Bronchial epithelial cell (primary cell): ENCODE results near the gene WDFY4. TPM values are rescaled to one million over a fixed set of nuclear protein-coding genes. Genes with fewer than 3 reads are reported as not detected.
A peak's percentile ranks its signal among the peaks of the same experiment; 100 is the strongest.

Source experiments
- DNase-seq: peaks from one replicate; pipeline ENCODE4 v3.0.0-alpha.2; 2010; ENCODE audit warnings: low read depth
- FAIRE-seq: peaks from 2 replicates; lab custom pipeline; 2011; peaks lifted over from hg19 to GRCh38; lab: Jason Lieb, UNC
- H3K27me3 ChIP-seq: 2 replicates; pipeline ENCODE4 v1.5.1; 2011; ENCODE audit warnings: low read length; ENCODE audit not compliant: control insufficient read depth, insufficient read depth
- H3K36me3 ChIP-seq: 2 replicates; pipeline ENCODE4 v1.5.1; 2011; ENCODE audit warnings: low read length; ENCODE audit not compliant: control insufficient read depth, insufficient read depth
- H3K4me3 ChIP-seq: 2 replicates; pipeline ENCODE4 v1.5.1; 2011; ENCODE audit warnings: mild to moderate bottlenecking, low read depth, low read length, control low read depth
- CTCF ChIP-seq: IDR thresholded peaks from 2 replicates; pipeline ENCODE4 v1.5.1; 2011; ENCODE audit warnings: mild to moderate bottlenecking, moderate library complexity, low read length, control low read depth, inconsistent platforms; ENCODE audit not compliant: insufficient read depth, severe bottlenecking
- total RNA-seq: library from RNA; depleted of rRNA; stranded (reverse); fragments of >200 nt; gene quantifications from 2 replicates; pipeline ENCODE4 v1.2.1, GENCODE V29; 2014

The WDFY4 gene
- total RNA-seq, 1 donor from 2014 or later, result under 0.01 TPM

GRCh38 chr10:48710647-48711275 is 26.1 kb downstream of the WDFY4 start:
- Histone ChIP-seq H3K27me3 (no peaks in the 10 kb centered on the region), H3K4me3 (no peak overlapping the region), H3K36me3 (no peaks in the 10 kb centered on the region)
- TF ChIP-seq CTCF, result no peak
- FAIRE-seq, result peak; percentile 88
- no peak for DNase-seq

GRCh38 chr10:48711830-48712229 is 27.2 kb downstream of the WDFY4 start:
- H3K36me3 ChIP-seq, result no peaks in the 10 kb centered on the region
- no peak overlapping the region for H3K4me3 ChIP-seq
- TF ChIP-seq CTCF, result no peak
- H3K27me3 ChIP-seq, result no peaks in the 10 kb centered on the region
- FAIRE-seq (no peak), DNase-seq (no peak)

GRCh38 chr10:48714088-48714487 is 29.4 kb downstream of the WDFY4 start:
- Histone ChIP-seq H3K4me3 (no peak overlapping the region), H3K36me3 (no peaks in the 10 kb centered on the region), H3K27me3 (no peaks in the 10 kb centered on the region)
- no peak for FAIRE-seq
- no peak for TF ChIP-seq CTCF
- DNase-seq, result no peak

GRCh38 chr10:48716416-48716815 is 31.7 kb downstream of the WDFY4 start:
- FAIRE-seq, result no peak
- H3K27me3 ChIP-seq, result no peaks in the 10 kb centered on the region
- no peak overlapping the region for H3K4me3 ChIP-seq
- no peak for DNase-seq
- H3K36me3 ChIP-seq, result no peaks in the 10 kb centered on the region
- TF ChIP-seq CTCF, result no peak

GRCh38 chr10:48720611-48721010 is 35.9 kb downstream of the WDFY4 start:
- no peak for DNase-seq
- Histone ChIP-seq H3K4me3 (no peak overlapping the region), H3K36me3 (no peaks in the 10 kb centered on the region), H3K27me3 (no peaks in the 10 kb centered on the region)
- no peak for TF ChIP-seq CTCF
- FAIRE-seq, result peak; percentile 47
